Epithelial cell of esophagus (primary cell): ENCODE measurements around the gene FCHSD2.
"Not testable (repeated sequence)": the region's sequence is repeated elsewhere in the genome, so short reads cannot be mapped to it uniquely, and the experiment has no call there.

Experiments used
- DNase-seq: peaks from one replicate; pipeline ENCODE4 v3.0.0; 2010; ENCODE audit warnings: low read depth
- H3K4me3 ChIP-seq: 2 replicates; pipeline ENCODE4 v1.5.1; 2011; ENCODE audit warnings: mild to moderate bottlenecking, low read length, control low read depth
- CTCF ChIP-seq: IDR thresholded peaks from 2 replicates; pipeline ENCODE4 v1.5.1; 2011; ENCODE audit warnings: low read depth, mild to moderate bottlenecking, low read length, control low read depth, inconsistent platforms; ENCODE audit not compliant: insufficient read depth; ENCODE audit errors: missing control alignments

Gene FCHSD2

GRCh38 chr11:72981971-72982685 is 160.0 kb downstream of the FCHSD2 start:
- DNase-seq: no peak
- H3K4me3 ChIP-seq: no peak overlapping the region
- no peak for TF ChIP-seq CTCF

- H3K4me3 ChIP-seq: no peak overlapping the region
- TF ChIP-seq CTCF: no peak
Measured at GRCh38 chr11:72981080-72981479, 161.0 kb downstream of the FCHSD2 start.

GRCh38 chr11:72977782-72978181 is 164.3 kb downstream of the FCHSD2 start:
- not testable (repeated sequence) for H3K4me3 ChIP-seq, DNase-seq

More at GRCh38 chr11:72981080-72981479, 161.0 kb downstream of the FCHSD2 start:
- DNase-seq: no peak

GRCh38 chr11:72976522-72976892 is 165.6 kb downstream of the FCHSD2 start:
- DNase-seq, H3K4me3 ChIP-seq: not testable (repeated sequence)

GRCh38 chr11:72975778-72976521 is 166.2 kb downstream of the FCHSD2 start:
- DNase-seq: peak; percentile 78
- no peak overlapping the region for H3K4me3 ChIP-seq
- no peak for TF ChIP-seq CTCF

- H3K4me3 ChIP-seq: no peak overlapping the region
- DNase-seq: no peak
- no peak for TF ChIP-seq CTCF
Measured at GRCh38 chr11:72974487-72975205, 167.5 kb downstream of the FCHSD2 start.

- DNase-seq: no peak
- no peak for TF ChIP-seq CTCF
- no peak overlapping the region for H3K4me3 ChIP-seq
Measured at GRCh38 chr11:72972496-72973128, 169.5 kb downstream of the FCHSD2 start.
